ENCODE results near the gene HOXB13.

The HOXB13 gene

DNA sequence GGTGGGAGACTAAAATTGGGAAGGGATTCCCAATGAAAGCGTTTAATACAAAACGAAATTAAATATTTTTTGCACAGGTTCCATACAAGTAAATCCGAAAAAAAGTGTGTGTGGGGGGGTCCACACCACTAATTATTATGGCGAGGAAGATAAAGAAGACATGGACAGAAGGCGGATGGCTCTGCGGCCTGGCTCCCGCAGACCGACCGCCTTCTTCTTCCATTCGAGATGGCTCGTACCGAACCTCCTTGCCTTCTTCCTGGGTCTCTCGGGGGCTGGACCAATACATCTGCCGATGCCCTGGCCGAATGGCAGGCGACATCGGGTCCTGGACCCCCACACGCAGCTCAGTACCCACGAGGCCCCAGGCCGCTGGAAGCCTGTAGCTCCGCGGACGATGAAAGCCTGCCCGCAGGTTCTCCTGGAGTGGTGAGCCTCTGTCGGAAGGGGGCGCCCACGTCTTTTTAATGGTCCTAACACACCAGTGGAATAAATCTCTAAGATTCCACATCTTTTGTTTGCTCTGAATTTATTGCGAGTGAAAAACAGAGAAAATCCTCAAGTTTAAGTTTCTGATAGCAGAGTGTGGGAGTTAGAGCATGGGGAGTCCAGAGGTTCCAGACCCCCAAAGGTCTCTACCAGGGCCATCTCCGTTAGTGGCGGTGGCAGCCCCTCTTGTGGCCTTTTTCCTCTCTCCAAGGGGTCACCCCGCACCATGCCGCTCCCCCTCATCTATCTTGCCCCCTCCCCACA lies 4.1 kb downstream of the HOXB13 start:
- Histone ChIP-seq H3K27me3 (replicated peaks; ENCODE audit: control insufficient read depth, insufficient read depth, low read length) (peaks cover 97% of the 10 kb centered on the region), H3K9ac (ENCODE audit: low read length) (no peak overlapping the region), H3K4me3 (ENCODE audit: low read length) (peak overlapping the region; percentile 27), H3K9me3 (ENCODE audit: control insufficient read depth, low read length) (no peaks in the 10 kb centered on the region), H3K36me3 (ENCODE audit: control insufficient read depth, insufficient read depth, low read length, severe bottlenecking) (no peaks in the 10 kb centered on the region), H3K4me1 (ENCODE audit: control insufficient read depth, insufficient read depth, low read length) (peaks cover 6% of the 10 kb centered on the region)
- DNase-seq (ENCODE audit: low read depth), result peak; percentile 96

GRCh38 chr17:48723423-48724250 lies 4.9 kb downstream of the HOXB13 start:
- H3K36me3 ChIP-seq (ENCODE audit: control insufficient read depth, insufficient read depth, low read length, severe bottlenecking), result no peaks in the 10 kb centered on the region
- H3K27me3 ChIP-seq (replicated peaks; ENCODE audit: control insufficient read depth, insufficient read depth, low read length), result peaks cover 99% of the 10 kb centered on the region
- no peak overlapping the region for H3K4me3 ChIP-seq (ENCODE audit: low read length)
- H3K9ac ChIP-seq (ENCODE audit: low read length), result no peak overlapping the region
- DNase-seq (ENCODE audit: low read depth), result no peak
- H3K4me1 ChIP-seq (ENCODE audit: control insufficient read depth, insufficient read depth, low read length), result peaks cover 4% of the 10 kb centered on the region
- H3K9me3 ChIP-seq (ENCODE audit: control insufficient read depth, low read length), result no peaks in the 10 kb centered on the region

DNA sequence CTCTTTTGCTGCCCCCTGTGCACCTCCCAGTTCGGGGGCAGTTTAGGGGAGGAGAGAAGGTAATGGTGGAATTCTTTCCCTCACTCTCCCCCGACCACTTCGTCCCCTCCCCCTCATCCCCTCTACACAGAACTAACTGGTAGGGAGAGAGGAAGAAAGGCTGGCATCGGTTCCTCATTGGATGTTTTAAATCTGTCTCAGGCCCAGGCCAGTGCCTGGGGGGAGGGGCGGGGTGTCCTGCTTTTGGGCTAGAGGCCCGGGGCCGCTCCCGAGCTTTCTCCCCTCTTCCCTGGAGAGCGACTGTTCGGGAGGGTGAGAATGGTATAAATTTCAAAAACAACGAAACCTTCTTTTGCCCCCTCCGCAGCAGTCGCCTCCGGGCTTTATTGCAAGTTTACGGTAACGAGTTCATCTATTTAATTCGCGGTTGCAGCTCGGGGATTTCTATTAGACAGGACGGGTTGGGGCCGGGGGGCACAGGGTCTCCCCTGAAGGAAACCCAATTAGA lies 5.6 kb downstream of the HOXB13 start, which contains the start of gene PRAC2:
Gene PRAC2, plus strand, starts transcription at position 271 of the 508 bp plus-strand sequence. CDS start 1,226 bp downstream, outside the sequence.
- Histone ChIP-seq H3K9ac (ENCODE audit: low read length) (no peak within 1 kb of the TSS), H3K36me3 (ENCODE audit: control insufficient read depth, insufficient read depth, low read length, severe bottlenecking) (no peaks in the 10 kb centered on the region), H3K4me3 (ENCODE audit: low read length) (no peak within 1 kb of the TSS), H3K27me3 (replicated peaks; ENCODE audit: control insufficient read depth, insufficient read depth, low read length) (peaks cover 99% of the 10 kb centered on the region), H3K9me3 (ENCODE audit: control insufficient read depth, low read length) (no peaks in the 10 kb centered on the region), H3K4me1 (ENCODE audit: control insufficient read depth, insufficient read depth, low read length) (no peaks in the 10 kb centered on the region)
- no peak for DNase-seq (ENCODE audit: low read depth)

DNA sequence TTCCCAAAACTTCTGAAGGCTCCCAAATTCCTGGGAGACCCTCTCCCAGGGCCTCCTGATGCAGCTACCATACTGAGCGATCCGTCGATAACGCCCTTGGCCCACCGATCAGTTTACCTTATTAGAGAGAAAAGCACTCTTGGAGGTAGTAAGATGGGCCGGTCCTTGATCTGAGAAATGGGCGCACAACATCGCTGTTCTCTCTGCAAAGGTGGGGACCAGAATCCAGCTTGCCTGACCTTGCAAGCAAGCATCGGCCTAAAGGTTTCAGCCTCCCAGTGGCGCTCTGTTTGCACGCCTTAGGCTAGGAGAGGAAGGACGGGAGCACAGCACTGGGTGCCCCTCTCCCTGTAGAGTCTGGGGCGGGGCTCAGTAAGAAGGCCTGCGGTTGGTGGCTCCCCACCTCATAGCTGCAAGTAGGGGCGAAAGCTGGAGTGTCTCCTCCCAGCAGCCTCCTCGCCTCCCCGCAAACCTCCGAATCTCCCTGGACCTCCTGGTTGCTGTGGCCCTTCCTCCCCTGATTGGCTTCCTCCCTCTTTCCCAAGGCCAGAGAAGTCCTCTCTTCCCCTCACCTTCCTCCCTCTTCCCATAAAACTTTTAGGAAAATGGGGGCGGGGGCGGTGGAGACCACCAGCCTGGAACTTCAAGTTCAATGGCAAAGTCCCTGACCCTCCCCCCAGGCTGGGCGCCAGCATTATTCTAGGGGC lies 6.2 kb downstream of the HOXB13 start, which contains the start of gene PRAC1:
Gene PRAC1, minus strand, starts transcription at position 318 of the 707 bp plus-strand sequence. Its CDS starts 126 bp downstream, at position 192.
- Histone ChIP-seq H3K9me3 (ENCODE audit: control insufficient read depth, low read length) (no peaks in the 10 kb centered on the region), H3K9ac (ENCODE audit: low read length) (no peak within 1 kb of the TSS), H3K4me1 (ENCODE audit: control insufficient read depth, insufficient read depth, low read length) (no peaks in the 10 kb centered on the region), H3K27me3 (replicated peaks; ENCODE audit: control insufficient read depth, insufficient read depth, low read length) (peaks cover 99% of the 10 kb centered on the region), H3K36me3 (ENCODE audit: control insufficient read depth, insufficient read depth, low read length, severe bottlenecking) (no peaks in the 10 kb centered on the region), H3K4me3 (ENCODE audit: low read length) (no peak within 1 kb of the TSS)
- DNase-seq (ENCODE audit: low read depth), result no peak

GRCh38 chr17:48721009-48721402 lies 7.5 kb downstream of the HOXB13 start:
- no peaks in the 10 kb centered on the region for H3K4me1 ChIP-seq (ENCODE audit: control insufficient read depth, insufficient read depth, low read length)
- no peak overlapping the region for H3K4me3 ChIP-seq (ENCODE audit: low read length)
- H3K27me3 ChIP-seq (replicated peaks; ENCODE audit: control insufficient read depth, insufficient read depth, low read length), result peaks cover 98% of the 10 kb centered on the region
- H3K36me3 ChIP-seq (ENCODE audit: control insufficient read depth, insufficient read depth, low read length, severe bottlenecking), result no peaks in the 10 kb centered on the region
- no peaks in the 10 kb centered on the region for H3K9me3 ChIP-seq (ENCODE audit: control insufficient read depth, low read length)
- H3K9ac ChIP-seq (ENCODE audit: low read length), result no peak overlapping the region
- DNase-seq (ENCODE audit: low read depth), result no peak

GRCh38 chr17:48720266-48721008 lies 8.1 kb downstream of the HOXB13 start:
- Histone ChIP-seq H3K27me3 (replicated peaks; ENCODE audit: control insufficient read depth, insufficient read depth, low read length) (peaks cover 97% of the 10 kb centered on the region), H3K9me3 (ENCODE audit: control insufficient read depth, low read length) (no peaks in the 10 kb centered on the region), H3K4me1 (ENCODE audit: control insufficient read depth, insufficient read depth, low read length) (no peaks in the 10 kb centered on the region), H3K4me3 (ENCODE audit: low read length) (no peak overlapping the region), H3K9ac (ENCODE audit: low read length) (no peak overlapping the region), H3K36me3 (ENCODE audit: control insufficient read depth, insufficient read depth, low read length, severe bottlenecking) (no peaks in the 10 kb centered on the region)
- DNase-seq (ENCODE audit: low read depth), result no peak

- H3K4me3 ChIP-seq (ENCODE audit: low read length), result no peak overlapping the region
- no peak overlapping the region for H3K9ac ChIP-seq (ENCODE audit: low read length)
- no peaks in the 10 kb centered on the region for H3K36me3 ChIP-seq (ENCODE audit: control insufficient read depth, insufficient read depth, low read length, severe bottlenecking)
- H3K4me1 ChIP-seq (ENCODE audit: control insufficient read depth, insufficient read depth, low read length), result no peaks in the 10 kb centered on the region
- H3K27me3 ChIP-seq (replicated peaks; ENCODE audit: control insufficient read depth, insufficient read depth, low read length), result peaks cover 97% of the 10 kb centered on the region
- H3K9me3 ChIP-seq (ENCODE audit: control insufficient read depth, low read length), result no peaks in the 10 kb centered on the region
- DNase-seq (ENCODE audit: low read depth), result no peak
Observed at GRCh38 chr17:48719642-48720265, 8.8 kb downstream of the HOXB13 start.

- Histone ChIP-seq H3K4me3 (ENCODE audit: low read length) (no peak overlapping the region), H3K36me3 (ENCODE audit: control insufficient read depth, insufficient read depth, low read length, severe bottlenecking) (no peaks in the 10 kb centered on the region), H3K27me3 (replicated peaks; ENCODE audit: control insufficient read depth, insufficient read depth, low read length) (peaks cover 99% of the 10 kb centered on the region), H3K9ac (ENCODE audit: low read length) (no peak overlapping the region), H3K4me1 (ENCODE audit: control insufficient read depth, insufficient read depth, low read length) (no peaks in the 10 kb centered on the region), H3K9me3 (ENCODE audit: control insufficient read depth, low read length) (no peaks in the 10 kb centered on the region)
- DNase-seq (ENCODE audit: low read depth), result no peak
Observed at GRCh38 chr17:48718761-48719641, 9.5 kb downstream of the HOXB13 start.

- H3K9ac ChIP-seq (ENCODE audit: low read length), result no peak overlapping the region
Observed at GRCh38 chr17:48718227-48718760, 10.3 kb downstream of the HOXB13 start.

More at GRCh38 chr17:48718227-48718760, 10.3 kb downstream of the HOXB13 start:
- DNase-seq (ENCODE audit: low read depth), result no peak
- H3K4me3 ChIP-seq (ENCODE audit: low read length), result no peak overlapping the region
- H3K36me3 ChIP-seq (ENCODE audit: control insufficient read depth, insufficient read depth, low read length, severe bottlenecking), result no peaks in the 10 kb centered on the region
- peaks cover 99% of the 10 kb centered on the region for H3K27me3 ChIP-seq (replicated peaks; ENCODE audit: control insufficient read depth, insufficient read depth, low read length)
- H3K4me1 ChIP-seq (ENCODE audit: control insufficient read depth, insufficient read depth, low read length), result no peaks in the 10 kb centered on the region
- H3K9me3 ChIP-seq (ENCODE audit: control insufficient read depth, low read length), result no peaks in the 10 kb centered on the region

All from adipocyte (in vitro differentiated cells).